Tibial artery (tissue), 4 donors: ENCODE results near the gene CDH20.

ENCODE experiments used
- DNase-seq, 2 donors: peaks; one replicate each; pipeline ENCODE4 v3.0.0-alpha.2; 2019
- H3K27ac ChIP-seq, 2 donors: fragments of 200-600 bp; sonication (generic) in 1 of 2; 1 replicate in 1 of 2; 2 replicates in 1 of 2; pipeline ENCODE4 v1.5.1; 2018 to 2019; ENCODE audit warnings: mild to moderate bottlenecking in 1 of 2
- H3K27me3 ChIP-seq, 2 donors: fragments of 200-600 bp; sonication (generic) in 1 of 2; one replicate each; pipeline versions ENCODE4 v1.5.1 to v1.6.0; 2016 to 2019
- H3K36me3 ChIP-seq, 3 donors: fragments of 200-600 bp; sonication (generic) in 2 of 3; one replicate each; pipeline ENCODE4 v1.5.1; 2016 to 2019; ENCODE audit warnings: mild to moderate bottlenecking in 2 of 3
- H3K4me1 ChIP-seq, 4 donors: fragments of 200-600 bp; sonication (generic) in 2 of 4; 1 replicate in 3 of 4; 2 replicates in 1 of 4; pipeline ENCODE4 v1.5.1; 2016 to 2019
- H3K4me3 ChIP-seq, 2 donors: fragments of 200-600 bp; sonication (generic) in 1 of 2; 1 replicate in 1 of 2; 2 replicates in 1 of 2; pipeline ENCODE4 v1.5.1; 2018 to 2019; ENCODE audit warnings: mild to moderate bottlenecking in 2 of 2
- H3K9me3 ChIP-seq, 3 donors: fragments of 200-600 bp; sonication (generic) in 1 of 3; one replicate each; pipeline ENCODE4 v1.5.1; 2016 to 2019
- CTCF ChIP-seq, 2 experiments: fragments of 200-600 bp in 1 of 2; fragments of 450-650 bp in 1 of 2; IDR thresholded peaks; one replicate each; pipeline ENCODE4 v1.5.1; 2017 to 2019; ENCODE audit warnings: antibody characterized with exemption in 2 of 2, mild to moderate bottlenecking in 1 of 2, moderate library complexity in 1 of 2
- intact Hi-C: fragments of 100-400 bp; cut with DNase I; formaldehyde crosslinking; loops from one replicate; pipeline ENCODE4 v1.15.0; 2023; ENCODE audit warnings: low total_unique reads

The CDH20 gene

GRCh38 chr18:61333271-61333745, at the start of gene CDH20:
TSS of gene CDH20 (plus strand) at chr18:61333430.
- intact Hi-C loops, result no loop called here
- no peak for TF ChIP-seq CTCF (IDR thresholded peaks at IDR 0.05)
- Histone ChIP-seq H3K9me3 (no peaks in the 10 kb centered on the region), H3K4me1 (peaks cover 0 to 18% (median 16%) of the 10 kb centered on the region in 4 donors), H3K36me3 (no peaks in the 10 kb centered on the region), H3K4me3 (peak within 1 kb of the TSS; percentile 33 to 44), H3K27me3 (peaks cover 0 to 21% of the 10 kb centered on the region in 2 donors), H3K27ac (no peak within 1 kb of the TSS)
- DNase-seq, result no peak

- TF ChIP-seq CTCF (IDR thresholded peaks at IDR 0.05), result no peak
- no peaks in the 10 kb centered on the region for H3K4me1 ChIP-seq
- DNase-seq, result no peak
- H3K27me3 ChIP-seq, result no peaks in the 10 kb centered on the region
- H3K27ac ChIP-seq, result no peak overlapping the region
- no peak overlapping the region for H3K4me3 ChIP-seq
- intact Hi-C loops, result no loop called here
- peaks cover 0 to 5% (median 3%) of the 10 kb centered on the region in 3 donors for H3K9me3 ChIP-seq
- no peaks in the 10 kb centered on the region for H3K36me3 ChIP-seq
Measured at GRCh38 chr18:61284039-61284438, 49.2 kb upstream of the CDH20 start.

GRCh38 chr18:61285777-61286176, 47.5 kb upstream of the CDH20 start:
- intact Hi-C loops, result no loop called here
- Histone ChIP-seq H3K4me1 (no peaks in the 10 kb centered on the region), H3K4me3 (no peak overlapping the region), H3K27ac (no peak overlapping the region), H3K27me3 (no peaks in the 10 kb centered on the region), H3K9me3 (peaks cover 0 to 4% (median 2%) of the 10 kb centered on the region in 3 donors), H3K36me3 (no peaks in the 10 kb centered on the region)
- no peak for DNase-seq
- no peak for TF ChIP-seq CTCF (IDR thresholded peaks at IDR 0.05)

- Histone ChIP-seq H3K27ac (no peak overlapping the region), H3K9me3 (no peaks in the 10 kb centered on the region), H3K27me3 (no peaks in the 10 kb centered on the region), H3K4me3 (no peak overlapping the region), H3K4me1 (no peaks in the 10 kb centered on the region), H3K36me3 (no peaks in the 10 kb centered on the region)
- intact Hi-C loops, result no loop called here
- no peak for DNase-seq
- no peak for TF ChIP-seq CTCF (IDR thresholded peaks at IDR 0.05)
Measured at GRCh38 chr18:61286867-61287266, 46.4 kb upstream of the CDH20 start.

- Histone ChIP-seq H3K4me3 (no peak overlapping the region), H3K27ac (no peak overlapping the region), H3K4me1 (no peaks in the 10 kb centered on the region), H3K27me3 (no peaks in the 10 kb centered on the region), H3K36me3 (no peaks in the 10 kb centered on the region), H3K9me3 (no peaks in the 10 kb centered on the region)
- TF ChIP-seq CTCF (IDR thresholded peaks at IDR 0.05), result no peak
- intact Hi-C loops, result no loop called here
- no peak for DNase-seq
Measured at GRCh38 chr18:61290616-61291015, 42.6 kb upstream of the CDH20 start.
